Spleen (tissue), 11 donors: Measurements from ENCODE around the gene USP32. TPM values are rescaled to one million over a fixed set of nuclear protein-coding genes. Genes with fewer than 3 reads are reported as not detected.

ENCODE experiments used
- DNase-seq: peaks from one replicate; pipeline ENCODE4 v3.0.0-alpha.2; 2020
- H3K27ac ChIP-seq, 8 donors: fragments of 200-600 bp; sonication (generic) in 7 of 8; 1 replicate in 4 of 8; 2 replicates in 4 of 8; pipeline versions ENCODE4 v1.5.0 to v1.8.0; 2016 to 2021; ENCODE audit warnings: inconsistent platforms in 4 of 8, mild to moderate bottlenecking in 4 of 8, moderate library complexity in 1 of 8
- H3K27me3 ChIP-seq, 7 donors: fragments of 200-600 bp; sonication (generic) in 6 of 7; replicated peaks in 1 of 7; 1 replicate in 4 of 7; 2 replicates in 3 of 7; pipeline versions ENCODE4 v1.5.0 to v1.8.0; 2016 to 2021; ENCODE audit warnings: inconsistent platforms in 3 of 7, mild to moderate bottlenecking in 1 of 7
- H3K36me3 ChIP-seq, 6 donors: fragments of 200-600 bp; sonication (generic) in 5 of 6; 1 replicate in 4 of 6; 2 replicates in 2 of 6; pipeline versions ENCODE4 v1.5.0 to v1.8.0; 2016 to 2021; ENCODE audit warnings: inconsistent platforms in 2 of 6
- H3K4me1 ChIP-seq, 6 donors: fragments of 200-600 bp; sonication (generic) in 5 of 6; 1 replicate in 3 of 6; 2 replicates in 3 of 6; pipeline versions ENCODE4 v1.5.0 to v1.8.0; 2016 to 2021; ENCODE audit warnings: inconsistent platforms in 3 of 6
- H3K4me3 ChIP-seq, 8 donors: fragments of 200-600 bp; sonication (generic) in 7 of 8; 1 replicate in 4 of 8; 2 replicates in 4 of 8; pipeline versions ENCODE4 v1.5.0 to v1.8.0; 2016 to 2021; ENCODE audit warnings: inconsistent platforms in 4 of 8, mild to moderate bottlenecking in 4 of 8, moderate library complexity in 2 of 8
- H3K9me3 ChIP-seq, 8 donors: fragments of 200-600 bp; sonication (generic) in 7 of 8; 1 replicate in 4 of 8; 2 replicates in 4 of 8; pipeline versions ENCODE4 v1.5.0 to v1.8.0; 2016 to 2021; ENCODE audit warnings: inconsistent platforms in 4 of 8
- POLR2A ChIP-seq, 3 donors: fragments of 450-650 bp; IDR thresholded peaks; one replicate each; pipeline ENCODE4 v1.5.1; 2017; ENCODE audit warnings: antibody characterized with exemption in 3 of 3, mild to moderate bottlenecking in 1 of 3
- POLR2AphosphoS5 ChIP-seq, 3 donors: sonication (generic); formaldehyde crosslinking; IDR thresholded peaks; one replicate each; pipeline ENCODE4 v1.5.1; 2017; ENCODE audit warnings: antibody characterized with exemption in 3 of 3
- WGBS, 5 donors: extraction: QIAGEN DNeasy Blood & Tissue Kit in 3 of 5; methylation state at CpG; one replicate each; pipeline versions ENCODE4 v1.1.5 to v1.1.7; 2013 to 2018; 5-methylcytosine and 5-hydroxymethylcytosine counted together
- intact Hi-C: fragments of 100-400 bp; cut with DNase I; formaldehyde crosslinking; loops from one replicate; pipeline ENCODE4 v1.15.0; 2023; ENCODE audit warnings: low total_unique reads
- polyA plus RNA-seq, 3 donors: library from polyadenylated mRNA; stranded (reverse); fragments of 200-250 nt; gene quantifications; one replicate each; pipeline ENCODE4 v1.2.1, GENCODE V29; 2013
- total RNA-seq, 7 donors: library from RNA; depleted of rRNA in 3 of 7; stranded (reverse); fragments of >200 nt in 3 of 7; fragmentation: NEBNext Ultra II Directional in 4 of 7; extraction: Animal tissue kit (Norgen Biotek cat#: 25700) in 4 of 7; gene quantifications; one replicate each; pipeline versions ENCODE4 v1.1.0 to v1.2.1, GENCODE V29; 2016 to 2021
- TF ChIP-seq, protein P1 (sequence below), 11 experiments: fragments of 200-600 bp in 7 of 11; fragments of 450-650 bp in 4 of 11; sonication (generic) in 4 of 11; IDR thresholded peaks in 8 of 11; conservative IDR thresholded peaks in 3 of 11; 1 replicate in 7 of 11; 2 replicates in 4 of 11; pipeline versions ENCODE4 v1.4.0 to v1.8.0; 2016 to 2021; ENCODE audit warnings: antibody characterized with exemption in 11 of 11, inconsistent platforms in 4 of 11, mild to moderate bottlenecking in 1 of 11
- donor health status: healthy with polysubstance abuse.
- donor health status: DM: no; HTN: no; CAD: no; lungs with moderate emphysema.
- donor health status: DM: no; HTN: no; CAD: no.
- donor health status: Bipolar disorder and iron deficiency.
- donor health status: healthy.
- donor health status: DM: no; HTN: no; CAD: no.
- donor health status: DM: yes; HTN: yes; CAD: no.

USP32 gene
- total and polyA plus RNA-seq, 10 donors: 7.3 to 115 (median 79.8) TPM

DNA sequence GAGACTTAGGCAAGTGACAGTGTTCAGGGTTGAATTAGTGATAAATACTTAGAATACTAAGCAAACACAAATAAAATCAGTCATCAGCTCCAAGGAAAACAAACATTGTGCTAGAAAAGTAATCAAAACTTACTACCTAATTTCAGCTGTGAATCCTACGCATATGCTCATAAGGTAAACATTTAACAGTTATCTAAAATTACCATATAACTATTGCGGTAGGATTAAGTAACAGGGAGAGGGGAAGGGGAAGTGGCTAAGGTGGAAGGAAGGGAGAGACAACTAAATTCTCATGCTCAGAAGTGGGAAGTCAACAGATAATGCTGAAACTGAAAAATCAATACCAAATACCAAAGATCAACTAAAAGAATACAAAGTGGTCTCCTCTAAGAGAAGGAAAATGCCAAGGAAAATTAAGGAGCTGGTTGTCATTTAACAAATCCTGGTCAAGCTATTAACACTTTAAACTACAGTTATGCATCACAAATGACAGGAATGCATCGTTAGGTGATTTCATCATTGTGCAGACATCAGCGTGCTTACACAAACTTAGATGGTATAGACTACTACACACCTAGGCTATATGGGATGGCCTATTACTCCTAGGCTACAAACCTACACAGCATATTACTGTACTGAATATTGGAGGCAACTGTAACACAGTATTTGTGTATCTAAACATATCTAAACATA is 20.0 kb downstream of the USP32 start:
- TF ChIP-seq POLR2A (IDR thresholded peaks at IDR 0.05) (no peak), POLR2AphosphoS5 (IDR thresholded peaks at IDR 0.05) (no peak)
- TF ChIP-seq, protein P1, sequence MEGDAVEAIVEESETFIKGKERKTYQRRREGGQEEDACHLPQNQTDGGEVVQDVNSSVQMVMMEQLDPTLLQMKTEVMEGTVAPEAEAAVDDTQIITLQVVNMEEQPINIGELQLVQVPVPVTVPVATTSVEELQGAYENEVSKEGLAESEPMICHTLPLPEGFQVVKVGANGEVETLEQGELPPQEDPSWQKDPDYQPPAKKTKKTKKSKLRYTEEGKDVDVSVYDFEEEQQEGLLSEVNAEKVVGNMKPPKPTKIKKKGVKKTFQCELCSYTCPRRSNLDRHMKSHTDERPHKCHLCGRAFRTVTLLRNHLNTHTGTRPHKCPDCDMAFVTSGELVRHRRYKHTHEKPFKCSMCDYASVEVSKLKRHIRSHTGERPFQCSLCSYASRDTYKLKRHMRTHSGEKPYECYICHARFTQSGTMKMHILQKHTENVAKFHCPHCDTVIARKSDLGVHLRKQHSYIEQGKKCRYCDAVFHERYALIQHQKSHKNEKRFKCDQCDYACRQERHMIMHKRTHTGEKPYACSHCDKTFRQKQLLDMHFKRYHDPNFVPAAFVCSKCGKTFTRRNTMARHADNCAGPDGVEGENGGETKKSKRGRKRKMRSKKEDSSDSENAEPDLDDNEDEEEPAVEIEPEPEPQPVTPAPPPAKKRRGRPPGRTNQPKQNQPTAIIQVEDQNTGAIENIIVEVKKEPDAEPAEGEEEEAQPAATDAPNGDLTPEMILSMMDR (IDR thresholded peaks at IDR 0.05 in 8 of 11, conservative IDR thresholded peaks at IDR 0.05 in 3 of 11): no peak
- H3K36me3 ChIP-seq: peaks cover 0 to 28% (median 0%) of the 10 kb centered on the region in 6 donors
- H3K9me3 ChIP-seq: no peaks in the 10 kb centered on the region
- peaks cover 0 to 41% (median 24%) of the 10 kb centered on the region in 6 donors for H3K4me1 ChIP-seq
- H3K27ac ChIP-seq: peak overlapping the region in 7 of 8 donors; percentile 64 to 86 (median 76)
- 33 to 61% (median 57%) methylated on average over 4 of the region's 4 CpGs for WGBS, 5 donors
- intact Hi-C loops: no loop called here
- no peak for DNase-seq
- peak overlapping the region in 2 of 8 donors; percentile 10 to 40 for H3K4me3 ChIP-seq
- H3K27me3 ChIP-seq: no peaks in the 10 kb centered on the region

DNA sequence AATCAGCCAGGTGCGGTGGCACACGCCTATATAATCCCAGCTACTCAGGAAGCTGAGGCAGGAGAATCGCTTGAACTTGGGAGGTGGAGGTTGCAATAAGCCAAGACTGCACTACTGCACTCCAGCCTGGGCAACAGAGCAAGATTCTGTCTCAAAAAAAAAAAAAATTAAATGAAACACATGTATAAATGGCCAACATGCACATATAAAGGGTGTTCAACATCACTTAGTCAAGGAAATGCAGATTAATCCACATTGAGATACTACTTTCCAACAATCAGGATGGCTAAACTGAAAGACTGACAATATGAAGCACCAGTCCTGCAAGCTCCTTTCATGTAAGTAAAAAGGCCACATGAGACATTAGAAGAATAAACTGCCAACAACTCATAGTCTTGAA is 20.5 kb downstream of the USP32 start:
- 66 to 89% (median 80%) methylated on average over 3 of the region's 3 CpGs for WGBS, 5 donors
- Histone ChIP-seq H3K27me3 (no peaks in the 10 kb centered on the region), H3K4me1 (peaks cover 0 to 41% (median 24%) of the 10 kb centered on the region in 6 donors), H3K27ac (peak overlapping the region in 7 of 8 donors; percentile 64 to 86 (median 76)), H3K9me3 (no peaks in the 10 kb centered on the region), H3K36me3 (peaks cover 0 to 28% (median 0%) of the 10 kb centered on the region in 6 donors), H3K4me3 (peak overlapping the region in 1 of 8 donors; percentile 40)
- intact Hi-C loops: no loop called here
- DNase-seq: no peak
- TF ChIP-seq, protein P1 (IDR thresholded peaks at IDR 0.05 in 8 of 11, conservative IDR thresholded peaks at IDR 0.05 in 3 of 11): no peak
- TF ChIP-seq POLR2A (IDR thresholded peaks at IDR 0.05): no peak
- no peak for TF ChIP-seq POLR2AphosphoS5 (IDR thresholded peaks at IDR 0.05)

DNA sequence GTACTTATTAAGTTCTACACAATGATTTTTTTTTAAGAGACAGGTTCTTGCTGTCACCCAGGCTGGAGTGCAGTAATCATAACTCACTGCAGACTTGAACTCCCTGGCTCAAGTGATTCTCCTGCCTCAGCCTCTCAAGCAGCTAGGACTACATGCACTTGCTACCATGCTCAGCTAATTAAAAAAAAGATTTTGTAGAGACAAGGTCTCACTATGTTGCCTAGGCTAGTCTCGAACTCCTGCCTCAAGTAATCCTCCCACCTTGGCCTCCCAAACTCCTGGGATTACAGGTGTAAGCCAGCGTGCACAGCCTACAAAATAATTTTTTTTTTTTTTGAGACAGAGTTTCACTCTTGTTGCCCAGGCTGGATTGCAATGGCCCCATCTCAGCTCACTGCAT is 22.2 kb downstream of the USP32 start:
- Histone ChIP-seq H3K27ac (no peak overlapping the region), H3K4me3 (no peak overlapping the region), H3K27me3 (no peaks in the 10 kb centered on the region), H3K9me3 (no peaks in the 10 kb centered on the region), H3K36me3 (peaks cover 0 to 19% (median 0%) of the 10 kb centered on the region in 6 donors), H3K4me1 (peaks cover 0 to 42% (median 24%) of the 10 kb centered on the region in 6 donors)
- no peak for DNase-seq
- 91 to 100% (median 98%) methylated on average over 2 of the region's 2 CpGs for WGBS, 5 donors
- intact Hi-C loops: no loop called here
- TF ChIP-seq, protein P1 (IDR thresholded peaks at IDR 0.05 in 8 of 11, conservative IDR thresholded peaks at IDR 0.05 in 3 of 11): no peak
- TF ChIP-seq POLR2A (IDR thresholded peaks at IDR 0.05) (no peak), POLR2AphosphoS5 (IDR thresholded peaks at IDR 0.05) (no peak)

DNA sequence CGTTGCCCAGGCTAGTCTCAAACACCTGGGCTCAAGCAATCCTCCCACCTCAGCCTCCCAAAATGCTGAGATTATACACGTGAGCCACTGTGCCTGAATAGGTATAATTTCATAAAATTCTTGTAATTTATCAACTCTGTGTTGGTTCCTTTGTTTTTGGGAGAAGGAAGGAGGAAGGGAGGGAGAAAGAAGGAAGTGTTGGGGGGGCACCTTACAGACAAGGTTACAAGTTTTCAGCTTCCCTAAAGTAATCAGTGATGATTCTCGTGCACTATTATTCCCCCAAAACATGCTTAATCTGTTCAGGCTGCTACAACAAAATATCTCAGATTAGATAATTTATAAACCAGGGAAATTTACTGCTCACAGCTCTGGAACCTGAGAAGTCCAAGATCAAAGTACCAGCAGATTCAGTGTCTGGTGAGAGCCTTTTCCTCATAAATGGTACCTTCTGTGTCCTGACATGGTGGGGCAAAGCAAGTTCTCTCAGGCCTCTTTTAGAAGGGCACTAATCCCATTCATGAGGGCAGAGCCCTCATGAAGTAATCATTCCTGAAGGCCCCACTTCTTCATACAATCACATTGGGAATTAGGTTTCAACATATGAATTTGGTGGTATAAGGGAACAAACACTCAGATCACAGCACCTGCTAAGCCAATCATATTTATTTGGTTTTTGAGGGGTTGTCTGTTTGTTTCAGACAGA is 28.1 kb downstream of the USP32 start:
- peak overlapping the region in 2 of 8 donors; percentile 12 to 58 for H3K27ac ChIP-seq
- 66 to 88% (median 76%) methylated on average over 3 of the region's 3 CpGs for WGBS, 5 donors

More for the DNA sequence above, 28.1 kb downstream of the USP32 start:
- Histone ChIP-seq H3K4me3 (no peak overlapping the region), H3K27me3 (no peaks in the 10 kb centered on the region), H3K4me1 (peaks cover 0 to 36% (median 10%) of the 10 kb centered on the region in 6 donors), H3K36me3 (peaks cover 0 to 12% (median 0%) of the 10 kb centered on the region in 6 donors), H3K9me3 (no peaks in the 10 kb centered on the region)
- intact Hi-C loops: no loop called here
- TF ChIP-seq POLR2AphosphoS5 (IDR thresholded peaks at IDR 0.05): no peak
- TF ChIP-seq POLR2A (IDR thresholded peaks at IDR 0.05): no peak
- TF ChIP-seq, protein P1 (IDR thresholded peaks at IDR 0.05 in 8 of 11, conservative IDR thresholded peaks at IDR 0.05 in 3 of 11): no peak
- DNase-seq: no peak
